GM19463 (cell line): ENCODE measurements around the gene CLDN2.
A peak's percentile ranks its signal among the peaks of the same experiment; 100 is the strongest.

Source experiments
- ATAC-seq: cut with Tn5 transposase; IDR thresholded peaks from one replicate; pipeline ENCODE4 v1.9.1; 2021; ENCODE audit warnings: mild to moderate bottlenecking, moderate library complexity; ENCODE audit not compliant: unreplicated experiment

Gene CLDN2

GRCh38 chrX:106917830-106918500 lies 2.2 kb upstream of the CLDN2 start:
- peak; percentile 61 for ATAC-seq

- no peak for ATAC-seq
Observed at GRCh38 chrX:106921637-106922036, 1.4 kb downstream of the CLDN2 start.

DNA sequence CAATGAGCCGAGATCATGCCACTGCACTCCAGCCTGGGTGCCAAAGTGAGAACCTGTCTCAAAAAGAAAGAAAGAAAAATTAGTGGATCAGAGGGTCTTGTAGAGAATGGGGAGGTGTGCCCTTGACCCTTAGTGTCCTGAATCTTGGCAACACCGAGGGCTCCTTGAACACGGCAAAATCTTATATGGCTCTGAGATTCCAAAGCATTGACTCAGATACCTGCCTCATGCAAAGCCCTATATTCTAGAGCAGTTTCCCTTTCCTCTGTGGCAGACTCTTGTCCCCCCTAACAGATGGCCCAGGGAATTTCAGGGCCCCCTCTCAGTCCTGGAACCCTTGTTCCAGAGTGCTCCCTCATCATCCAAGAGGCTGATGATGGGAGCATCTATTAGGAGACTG lies 6.8 kb downstream of the CLDN2 start:
- no peak for ATAC-seq

- ATAC-seq, result no peak
Observed at GRCh38 chrX:106927700-106928099, 7.5 kb downstream of the CLDN2 start.

GRCh38 chrX:106928227-106928626 lies 8.0 kb downstream of the CLDN2 start:
- no peak for ATAC-seq

GRCh38 chrX:106931831-106932491 lies 11.8 kb downstream of the CLDN2 start:
- no peak for ATAC-seq

- no peak for ATAC-seq
Observed at GRCh38 chrX:106932492-106932923, 12.3 kb downstream of the CLDN2 start.

DNA sequence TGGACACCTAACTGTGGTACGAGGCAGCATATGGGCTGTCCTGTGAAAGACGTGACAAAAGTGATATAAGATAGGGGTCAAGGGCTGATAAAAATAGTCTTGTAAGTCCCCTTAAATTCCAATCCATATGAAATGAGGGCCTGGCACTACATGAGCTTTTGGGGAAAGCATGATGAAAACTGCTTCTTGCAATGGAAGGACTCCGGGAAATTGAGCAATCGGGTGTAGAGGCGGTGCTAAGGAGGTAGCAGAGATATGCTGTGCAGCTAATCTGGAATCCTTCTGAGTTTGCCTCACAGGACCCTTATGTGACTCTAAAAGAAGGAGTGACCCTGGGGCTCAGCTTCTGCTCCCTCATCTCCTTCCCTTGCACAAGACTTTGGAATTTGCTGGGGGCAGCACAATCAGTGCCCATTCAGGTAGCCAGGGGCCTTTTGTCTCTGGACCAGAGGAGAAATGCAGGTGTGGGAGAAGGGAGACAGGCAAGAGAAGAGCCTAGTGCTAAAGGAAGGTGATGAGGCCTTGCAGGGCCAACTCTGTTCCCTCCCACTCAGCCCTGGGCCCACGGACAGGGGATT lies 12.8 kb downstream of the CLDN2 start:
- ATAC-seq, result no peak

DNA sequence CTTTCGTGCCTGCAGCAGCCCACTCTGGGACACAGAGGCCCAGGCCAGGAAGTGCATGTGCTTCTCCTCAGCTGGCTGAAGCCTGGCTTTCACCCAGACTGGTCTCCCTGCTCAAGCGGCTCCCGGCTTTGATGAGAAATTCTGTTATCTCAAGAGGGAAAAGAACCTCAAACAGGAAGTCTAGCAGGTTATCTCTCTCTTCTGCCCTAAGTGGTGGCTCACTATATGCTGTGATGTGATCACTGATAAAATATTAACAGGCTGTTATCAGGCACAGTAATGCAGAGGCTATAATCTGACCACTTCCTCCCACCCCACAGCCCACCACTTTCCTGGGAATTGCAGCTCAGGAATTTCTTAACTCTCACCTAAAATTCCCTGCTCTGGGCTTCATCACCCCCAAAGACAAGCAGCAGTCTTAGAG lies 13.3 kb downstream of the CLDN2 start:
- ATAC-seq, result no peak

DNA sequence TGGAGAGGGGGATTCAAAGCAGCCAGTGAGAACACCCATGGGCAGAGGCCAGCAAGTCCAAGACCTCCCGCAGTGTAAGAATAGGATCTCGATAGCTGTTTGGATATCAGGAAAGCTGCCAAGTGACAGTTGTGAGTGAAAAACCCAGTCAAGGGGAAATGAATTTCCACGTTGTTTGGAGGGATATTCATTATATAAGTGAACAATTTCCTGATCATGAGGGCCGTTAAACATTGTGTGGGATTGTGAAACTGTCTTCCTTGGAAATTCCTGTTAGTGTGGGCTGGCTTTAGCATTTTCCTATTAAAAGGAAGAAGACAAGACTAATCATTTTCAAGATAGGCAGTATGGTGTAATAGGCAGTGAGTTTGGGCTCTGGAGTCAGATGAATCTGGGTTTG lies 15.0 kb downstream of the CLDN2 start:
- ATAC-seq, result no peak

- no peak for ATAC-seq
Observed at GRCh38 chrX:106936246-106936645, 16.0 kb downstream of the CLDN2 start.

DNA sequence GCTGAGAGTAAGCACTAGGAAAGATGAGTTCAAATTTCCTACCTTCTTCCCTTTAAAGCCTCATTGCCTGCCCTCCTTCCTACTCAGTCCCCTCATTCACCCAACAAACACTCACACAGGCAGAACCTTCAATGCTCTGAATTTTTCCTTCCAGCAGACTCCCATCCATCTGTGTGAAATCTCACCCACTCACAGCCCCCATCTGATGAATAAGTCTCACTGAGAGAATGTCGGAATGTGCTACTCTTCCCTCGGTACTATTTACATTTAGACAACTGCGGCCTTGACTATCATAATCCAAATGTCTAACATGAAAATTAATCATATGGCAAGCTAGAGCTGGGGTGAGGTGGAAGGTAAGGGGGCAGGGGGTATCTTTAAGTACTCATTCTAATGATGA lies 19.4 kb downstream of the CLDN2 start:
- no peak for ATAC-seq

- ATAC-seq, result no peak
Observed at GRCh38 chrX:106940068-106940467, 19.9 kb downstream of the CLDN2 start.

DNA sequence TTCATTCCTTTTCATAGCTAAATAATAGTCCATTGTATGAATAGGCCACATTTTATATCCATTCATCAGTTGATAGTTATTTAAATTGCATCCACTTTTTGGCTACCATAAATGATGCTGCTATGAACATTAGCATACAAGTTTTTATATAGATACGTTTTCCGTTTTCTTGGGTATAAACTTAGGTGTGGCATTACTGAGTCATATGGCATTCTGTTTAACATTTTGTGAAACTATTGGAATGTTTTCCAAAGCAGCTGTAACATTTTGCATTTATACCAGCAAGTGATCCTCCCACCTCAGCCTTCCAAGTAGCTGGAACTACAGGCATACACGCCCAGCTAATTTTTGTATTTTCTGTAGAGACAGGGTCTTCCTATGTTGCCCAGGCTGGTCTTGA lies 26.3 kb downstream of the CLDN2 start:
- no peak for ATAC-seq

GRCh38 chrX:106948641-106949040 lies 28.4 kb downstream of the CLDN2 start:
- ATAC-seq, result no peak

- no peak for ATAC-seq
Observed at GRCh38 chrX:106949366-106949765, 29.2 kb downstream of the CLDN2 start.

- no peak for ATAC-seq
Observed at GRCh38 chrX:106950381-106950780, 30.2 kb downstream of the CLDN2 start.

DNA sequence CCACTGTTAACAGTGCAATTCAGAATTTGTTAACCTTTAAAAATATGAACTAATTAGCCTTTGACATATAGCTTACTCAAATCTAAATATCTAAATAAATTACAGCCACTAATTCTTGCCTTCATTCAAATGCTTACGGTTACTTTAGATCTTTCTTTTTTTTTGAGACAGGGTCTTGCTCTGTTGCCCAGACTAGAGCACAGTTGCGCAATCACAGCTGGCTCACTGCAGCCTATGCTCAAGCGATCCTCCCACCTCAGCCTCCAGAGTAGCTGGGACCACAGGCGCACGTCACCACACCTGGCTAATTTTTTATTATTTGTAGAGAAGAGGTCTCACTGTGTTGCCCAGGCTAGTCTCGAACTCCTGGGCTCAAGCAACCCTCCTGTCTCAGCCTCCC lies 31.0 kb downstream of the CLDN2 start:
- no peak for ATAC-seq

DNA sequence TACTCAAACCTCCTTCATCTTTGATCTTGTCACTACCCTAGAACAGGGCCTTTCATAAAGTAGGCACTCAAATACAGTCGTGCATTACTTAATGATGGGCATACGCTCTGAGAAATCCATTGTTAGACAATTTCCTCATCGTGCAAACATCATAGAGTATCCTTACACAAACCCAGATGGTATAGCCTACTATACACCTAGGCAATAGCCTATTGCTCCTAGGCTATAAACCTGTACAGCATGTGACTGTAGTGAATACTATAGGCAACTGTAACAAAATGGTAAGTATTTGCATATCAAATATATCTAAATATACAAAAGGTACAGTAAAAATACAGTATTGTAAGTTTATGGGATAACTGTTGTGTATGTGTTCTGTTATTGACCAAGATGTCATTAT lies 31.9 kb downstream of the CLDN2 start:
- no peak for ATAC-seq

- ATAC-seq, result no peak
Observed at GRCh38 chrX:106952538-106952937, 32.3 kb downstream of the CLDN2 start.

GRCh38 chrX:106952988-106953387 lies 32.8 kb downstream of the CLDN2 start:
- ATAC-seq, result no peak

GRCh38 chrX:106954041-106954440 lies 33.8 kb downstream of the CLDN2 start:
- no peak for ATAC-seq
